Natural killer cell (primary cell): ENCODE results near the gene SLFN13. TPM values are rescaled to one million over a fixed set of nuclear protein-coding genes. Genes with fewer than 3 reads are reported as not detected.
A peak's percentile ranks its signal among the peaks of the same experiment; 100 is the strongest.

Source experiments
- ATAC-seq, 3 donors: fragments of 150-1000 bp in 2 of 3; fragments of 200-7000 bp in 1 of 3; cut with Tn5 transposase; 1 replicate in 1 of 3; 2 replicates in 2 of 3; pipeline ENCODE4 v1.10.0; 2021; ENCODE audit warnings: mild to moderate bottlenecking in 2 of 3, moderate library complexity in 2 of 3
- DNase-seq, 2 donors: peaks; one replicate each; pipeline versions ENCODE4 v3.0.0 to v3.0.0-alpha.2; 2013 to 2021; ENCODE audit warnings: mixed read lengths in 1 of 2
- H3K27ac ChIP-seq: one replicate; pipeline ENCODE4 v1.5.1; 2013; ENCODE audit warnings: mild to moderate bottlenecking, low read length
- H3K27me3 ChIP-seq: one replicate; pipeline ENCODE4 v1.6.1; 2013; ENCODE audit warnings: low read length; ENCODE audit not compliant: control insufficient read depth, insufficient read depth
- H3K36me3 ChIP-seq: one replicate; pipeline ENCODE4 v1.6.1; 2013; ENCODE audit warnings: low read length; ENCODE audit not compliant: control insufficient read depth, insufficient read depth
- H3K4me1 ChIP-seq: one replicate; pipeline ENCODE4 v1.6.1; 2013; ENCODE audit warnings: low read length; ENCODE audit not compliant: control insufficient read depth, insufficient read depth
- H3K4me3 ChIP-seq: one replicate; pipeline ENCODE4 v1.5.1; 2013; ENCODE audit warnings: low read length
- H3K9me3 ChIP-seq: one replicate; pipeline ENCODE4 v1.6.1; 2013; ENCODE audit warnings: low read length; ENCODE audit not compliant: control insufficient read depth, insufficient read depth
- H3K27ac Mint-ChIP-seq, 2 donors: one replicate each; pipeline ENCODE4 v1.8.0; 2022; ENCODE audit warnings: mild to moderate bottlenecking in 2 of 2, mixed read lengths in 2 of 2, moderate library complexity in 1 of 2
- H3K27me3 Mint-ChIP-seq, 2 donors: one replicate each; pipeline ENCODE4 v1.8.0; 2022; ENCODE audit warnings: low read depth in 2 of 2, mixed read lengths in 2 of 2
- H3K36me3 Mint-ChIP-seq: one replicate; pipeline ENCODE4 v1.8.0; 2022; ENCODE audit warnings: mixed read lengths
- H3K4me1 Mint-ChIP-seq, 2 donors: one replicate each; pipeline ENCODE4 v1.8.0; 2022; ENCODE audit warnings: mixed read lengths in 2 of 2
- H3K4me3 Mint-ChIP-seq: one replicate; pipeline ENCODE4 v1.8.0; 2022; ENCODE audit warnings: mild to moderate bottlenecking, moderate library complexity, mixed read lengths
- H3K9me3 Mint-ChIP-seq, 2 donors: one replicate each; pipeline ENCODE4 v1.8.0; 2022; ENCODE audit warnings: mixed read lengths in 2 of 2
- CTCF ChIP-seq: fragments of 200-600 bp; IDR thresholded peaks from one replicate; pipeline ENCODE4 v1.8.0; 2022; ENCODE audit warnings: antibody characterized with exemption
- WGBS: methylation state at CpG from one replicate; pipeline ENCODE4 v1.1.7; 2013; ENCODE audit warnings: missing lambda C conversion rate; ENCODE audit not compliant: insufficient coverage; 5-methylcytosine and 5-hydroxymethylcytosine counted together
- intact Hi-C: fragments of 100-400 bp; cut with micrococcal nuclease; formaldehyde crosslinking; loops from one replicate; pipeline ENCODE4 v1.14.2; 2022
- total RNA-seq, 4 donors: library from RNA; stranded (reverse); fragments of 120-200 nt in 1 of 4; gene quantifications; one replicate each; pipeline versions ENCODE4 v1.2.3 to v1.2.4, GENCODE V29; 2013 to 2022

SLFN13 gene
- total RNA-seq, 3 donors from 2014 or later (not counting 1 experiment from before 2014, with no cell fraction given), result 85.9 to 182 (median 129) TPM

GRCh38 chr17:35476283-35476820, 27.8 kb upstream of the SLFN13 start:
- H3K36me3 ChIP-seq, result peaks cover 48% of the 10 kb centered on the region
- H3K27me3 ChIP-seq, result no peaks in the 10 kb centered on the region
- Mint-ChIP-seq H3K4me1 (peaks cover 44 to 61% of the 10 kb centered on the region in 2 donors), H3K36me3 (peaks cover 57% of the 10 kb centered on the region), H3K27ac (peak overlapping the region; percentile 29 to 49), H3K4me3 (no peak overlapping the region), H3K27me3 (no peaks in the 10 kb centered on the region), H3K9me3 (no peaks in the 10 kb centered on the region)
- intact Hi-C loops, result no loop called here
- no peak overlapping the region for H3K27ac ChIP-seq
- no peaks in the 10 kb centered on the region for H3K4me1 ChIP-seq
- H3K9me3 ChIP-seq, result no peaks in the 10 kb centered on the region
- no peak for ATAC-seq
- 61% methylated on average over 2 of the region's 2 CpGs for WGBS
- H3K4me3 ChIP-seq, result no peak overlapping the region
- DNase-seq, result no peak
- TF ChIP-seq CTCF, result no peak

- ATAC-seq (no peak), DNase-seq (no peak)
- 97% methylated on average over 4 of the region's 4 CpGs for WGBS
- Histone ChIP-seq H3K4me1 (peaks cover 33% of the 10 kb centered on the region), H3K36me3 (peaks cover 1% of the 10 kb centered on the region), H3K27me3 (no peaks in the 10 kb centered on the region), H3K27ac (peak overlapping the region; percentile 85), H3K4me3 (no peak overlapping the region), H3K9me3 (peaks cover 2% of the 10 kb centered on the region)
- peaks cover 54 to 68% of the 10 kb centered on the region in 2 donors for H3K4me1 Mint-ChIP-seq
- H3K27ac Mint-ChIP-seq, result peak overlapping the region; percentile 88 to 92
- intact Hi-C loops, result no loop called here
- H3K4me3 Mint-ChIP-seq, result peak overlapping the region; percentile 77
- H3K9me3 Mint-ChIP-seq, result peaks cover 0 to 4% of the 10 kb centered on the region in 2 donors
- no peak for TF ChIP-seq CTCF
- H3K27me3 Mint-ChIP-seq, result no peaks in the 10 kb centered on the region
- peaks cover 14% of the 10 kb centered on the region for H3K36me3 Mint-ChIP-seq
These were observed 19.9 kb upstream of the SLFN13 start for GRCh38 chr17:35468475-35468874.

GRCh38 chr17:35467824-35468223, 19.3 kb upstream of the SLFN13 start:
- Mint-ChIP-seq H3K36me3 (peaks cover 10% of the 10 kb centered on the region), H3K4me1 (peaks cover 54 to 66% of the 10 kb centered on the region in 2 donors), H3K9me3 (peaks cover 0 to 4% of the 10 kb centered on the region in 2 donors), H3K4me3 (peak overlapping the region; percentile 77), H3K27ac (peak overlapping the region; percentile 88 to 92), H3K27me3 (no peaks in the 10 kb centered on the region)
- Histone ChIP-seq H3K36me3 (peaks cover 1% of the 10 kb centered on the region), H3K27ac (peak overlapping the region; percentile 85), H3K9me3 (peaks cover 2% of the 10 kb centered on the region), H3K4me3 (no peak overlapping the region), H3K27me3 (no peaks in the 10 kb centered on the region), H3K4me1 (peaks cover 33% of the 10 kb centered on the region)
- intact Hi-C loops, result no loop called here
- DNase-seq, result peak; percentile 27 to 66
- 24% methylated on average over 4 of the region's 4 CpGs for WGBS
- no peak for TF ChIP-seq CTCF
- ATAC-seq, result peak; percentile 88 to 97 (median 95)
